Measurements from ENCODE around the gene COL2A1. TPM values are rescaled to one million over a fixed set of nuclear protein-coding genes. Genes with fewer than 3 reads are reported as not detected.

The COL2A1 gene
- total and polyA plus RNA-seq, 9 of the 15 experiments (the other 6 are each of a cell fraction or from before 2014, with no cell fraction given) = 0.46 TPM; not detected in 8

GRCh38 chr12:47989666-47990065 is 14.6 kb downstream of the COL2A1 start (continued):
- no peak for TF ChIP-seq PATZ1 (CRISPR knock-in tag; IDR thresholded peaks at IDR 0.05; ENCODE audit: borderline replicate concordance)
- TF ChIP-seq, protein P1, sequence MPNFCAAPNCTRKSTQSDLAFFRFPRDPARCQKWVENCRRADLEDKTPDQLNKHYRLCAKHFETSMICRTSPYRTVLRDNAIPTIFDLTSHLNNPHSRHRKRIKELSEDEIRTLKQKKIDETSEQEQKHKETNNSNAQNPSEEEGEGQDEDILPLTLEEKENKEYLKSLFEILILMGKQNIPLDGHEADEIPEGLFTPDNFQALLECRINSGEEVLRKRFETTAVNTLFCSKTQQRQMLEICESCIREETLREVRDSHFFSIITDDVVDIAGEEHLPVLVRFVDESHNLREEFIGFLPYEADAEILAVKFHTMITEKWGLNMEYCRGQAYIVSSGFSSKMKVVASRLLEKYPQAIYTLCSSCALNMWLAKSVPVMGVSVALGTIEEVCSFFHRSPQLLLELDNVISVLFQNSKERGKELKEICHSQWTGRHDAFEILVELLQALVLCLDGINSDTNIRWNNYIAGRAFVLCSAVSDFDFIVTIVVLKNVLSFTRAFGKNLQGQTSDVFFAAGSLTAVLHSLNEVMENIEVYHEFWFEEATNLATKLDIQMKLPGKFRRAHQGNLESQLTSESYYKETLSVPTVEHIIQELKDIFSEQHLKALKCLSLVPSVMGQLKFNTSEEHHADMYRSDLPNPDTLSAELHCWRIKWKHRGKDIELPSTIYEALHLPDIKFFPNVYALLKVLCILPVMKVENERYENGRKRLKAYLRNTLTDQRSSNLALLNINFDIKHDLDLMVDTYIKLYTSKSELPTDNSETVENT (CRISPR knock-in tag; IDR thresholded peaks at IDR 0.05) = no peak
- TF ChIP-seq SRSF3 (IDR thresholded peaks at IDR 0.05; ENCODE audit: insufficient read depth, low read length) = no peak
- no peak for TF ChIP-seq TCFL5 (CRISPR knock-in tag; conservative IDR thresholded peaks at IDR 0.05)

DNA sequence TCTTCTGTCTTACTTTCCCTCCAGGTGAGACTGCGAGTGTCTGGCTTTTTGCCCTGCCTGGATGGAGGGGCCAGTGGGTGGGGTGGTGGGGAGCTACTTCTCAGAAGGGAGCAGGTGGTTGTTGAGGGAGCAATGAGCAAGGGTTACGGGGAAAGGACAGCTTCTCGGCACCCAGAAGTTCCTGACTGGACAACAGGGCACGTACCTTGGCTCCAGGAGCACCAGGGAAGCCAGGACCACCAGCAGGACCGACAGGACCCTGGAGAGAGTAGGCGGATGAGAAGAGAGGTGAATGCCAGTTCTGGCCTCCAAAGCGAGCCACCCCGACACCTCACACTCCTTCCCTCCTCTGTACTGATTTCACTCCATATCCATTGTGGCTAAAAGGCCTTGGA is 15.3 kb downstream of the COL2A1 start:
- no peak for FAIRE-seq
- no TSS peak for BruUV-seq (replicated peaks)
- no peaks in the 10 kb centered on the region; a peak in 1 of 5 replicates for H3K4me1 ChIP-seq (replicated peaks in 1 of 2; ENCODE audit: control insufficient read depth in 2 of 2, insufficient read depth in 2 of 2, low read length in 2 of 2)
- TF ChIP-seq E2F1 (CRISPR knock-in tag; IDR thresholded peaks at IDR 0.05) (no peak), STAT5A (IDR thresholded peaks at IDR 0.05; ENCODE audit: borderline replicate concordance, low read length) (no peak), SOX6 (IDR thresholded peaks at IDR 0.05) (no peak), ZNF146 (CRISPR knock-in tag; IDR thresholded peaks at IDR 0.05; ENCODE audit: unreplicated experiment) (no peak), COPS2 (conservative IDR thresholded peaks at IDR 0.05) (no peak), GATAD2A (IDR thresholded peaks at IDR 0.05) (no peak), MECOM (CRISPR knock-in tag; IDR thresholded peaks at IDR 0.05) (no peak), GMEB1 (CRISPR knock-in tag; IDR thresholded peaks at IDR 0.05) (no peak), SIN3B (IDR thresholded peaks at IDR 0.05; ENCODE audit: low read depth) (no peak)
- TF ChIP-seq, protein P2, sequence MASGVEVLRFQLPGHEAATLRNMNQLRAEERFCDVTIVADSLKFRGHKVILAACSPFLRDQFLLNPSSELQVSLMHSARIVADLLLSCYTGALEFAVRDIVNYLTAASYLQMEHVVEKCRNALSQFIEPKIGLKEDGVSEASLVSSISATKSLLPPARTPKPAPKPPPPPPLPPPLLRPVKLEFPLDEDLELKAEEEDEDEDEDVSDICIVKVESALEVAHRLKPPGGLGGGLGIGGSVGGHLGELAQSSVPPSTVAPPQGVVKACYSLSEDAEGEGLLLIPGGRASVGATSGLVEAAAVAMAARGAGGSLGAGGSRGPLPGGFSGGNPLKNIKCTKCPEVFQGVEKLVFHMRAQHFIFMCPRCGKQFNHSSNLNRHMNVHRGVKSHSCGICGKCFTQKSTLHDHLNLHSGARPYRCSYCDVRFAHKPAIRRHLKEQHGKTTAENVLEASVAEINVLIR (CRISPR knock-in tag; IDR thresholded peaks at IDR 0.05) = no peak

More for the DNA sequence above, 15.3 kb downstream of the COL2A1 start:
- in situ Hi-C loops (cut with MboI) = no loop called here
- Histone ChIP-seq H3K9ac (ENCODE audit: insufficient read depth in 1 of 2, low read depth in 2 of 2, low read length in 2 of 2) (no peak overlapping the region), H4K20me1 (replicated peaks; ENCODE audit: control insufficient read depth, insufficient read depth, low read length) (peaks cover 6% of the 10 kb centered on the region; the same call in 1 of the 2 replicates), H3K4me3 (no peak overlapping the region), H3K27ac (ENCODE audit: extremely low read depth, low read depth, low read length) (no peak overlapping the region), H3K79me2 (ENCODE audit: control insufficient read depth, insufficient read depth, low read length) (no peaks in the 10 kb centered on the region), H2AFZ (ENCODE audit: low read depth, low read length) (no peak overlapping the region), H3K4me2 (ENCODE audit: insufficient read depth, low read length) (no peak overlapping the region), H3K9me3 (replicated peaks; ENCODE audit: control insufficient read depth, insufficient read depth, low read depth, low read length) (no peaks in the 10 kb centered on the region), H3K27me3 (ENCODE audit: control insufficient read depth in 2 of 2, insufficient read depth in 2 of 2, low read length in 2 of 2) (peaks cover 50 to 97% of the 10 kb centered on the region in 2 experiments), H3K9me1 (ENCODE audit: control insufficient read depth, insufficient read depth, low read length) (no peaks in the 10 kb centered on the region), H3K36me3 (ENCODE audit: control insufficient read depth, insufficient read depth, low read length) (no peaks in the 10 kb centered on the region)
- ChIA-PET POLR2A (interaction anchor here (1.0 to 1.3 kb wide), 2 partner anchors 9 to 167 kb away, joined by 3 read pairs; no protein-coding TSS in a partner anchor), CTCF (ENCODE audit: low intra/inter-chr PET ratio) (no interaction called here)
- 10% methylated on average over 8 of the region's 8 CpGs for WGBS (ENCODE audit: insufficient coverage, low coverage, missing lambda C conversion rate)
- intact Hi-C loops (cut with micrococcal nuclease) = no loop called here
- no peak for DNase-seq (ENCODE audit: extremely low read depth in 1 of 4, low spot score in 3 of 4)
- ATAC-seq = no peak
